HepG2 (cell line): ENCODE measurements around the gene TRIM3. TPM values are rescaled to one million over a fixed set of nuclear protein-coding genes. Genes with fewer than 3 reads are reported as not detected.

ENCODE experiments used
- ATF6 ChIP-seq: sonication (generic); formaldehyde crosslinking; conservative IDR thresholded peaks from 2 replicates; pipeline ENCODE4 v1.4.0; 2020; ENCODE audit warnings: missing genetic modification reagents
- CCDC6 ChIP-seq: sonication (generic); formaldehyde crosslinking; IDR thresholded peaks from 2 replicates; pipeline ENCODE4 v1.8.1; 2022; ENCODE audit warnings: mild to moderate bottlenecking, missing genetic modification reagents, moderate library complexity
- CREM ChIP-seq, 2 experiments: sonication (generic) in 1 of 2; formaldehyde crosslinking in 1 of 2; IDR thresholded peaks; 2 replicates each; pipeline versions ENCODE4 v1.4.0 to v1.6.1; 2016 to 2020; ENCODE audit warnings: antibody characterized with exemption in 1 of 2, mild to moderate bottlenecking in 1 of 2, missing genetic modification reagents in 1 of 2
- NFYB ChIP-seq: sonication (generic); formaldehyde crosslinking; IDR thresholded peaks from 2 replicates; pipeline ENCODE4 v1.4.0; 2020; ENCODE audit warnings: missing genetic modification reagents
- NR3C1 ChIP-seq: sonication (generic); formaldehyde crosslinking; IDR thresholded peaks from 2 replicates; pipeline ENCODE4 v1.4.0; 2020; ENCODE audit warnings: missing genetic modification reagents
- PTBP1 ChIP-seq: fragments of 200-400 bp; formaldehyde crosslinking; IDR thresholded peaks from 2 replicates; pipeline ENCODE4 v1.6.1; 2018; ENCODE audit warnings: low read length, low read depth; ENCODE audit not compliant: poor library complexity, severe bottlenecking
- ZBTB20 ChIP-seq: sonication (generic); formaldehyde crosslinking; IDR thresholded peaks from 2 replicates; pipeline ENCODE4 v1.8.1; 2023; ENCODE audit warnings: missing genetic modification reagents, low read depth, mild to moderate bottlenecking, borderline replicate concordance
- ZBTB49 ChIP-seq: sonication (generic); formaldehyde crosslinking; IDR thresholded peaks from 2 replicates; pipeline ENCODE4 v1.4.0; 2020; ENCODE audit warnings: missing genetic modification reagents, borderline replicate concordance
- ZNF556 ChIP-seq: sonication (generic); formaldehyde crosslinking; IDR thresholded peaks from 2 replicates; pipeline ENCODE4 v1.4.0; 2020; ENCODE audit warnings: mild to moderate bottlenecking, missing genetic modification reagents, borderline replicate concordance
- ZNF704 ChIP-seq: sonication (generic); formaldehyde crosslinking; IDR thresholded peaks from 2 replicates; pipeline ENCODE4 v1.8.1; 2023; ENCODE audit warnings: mild to moderate bottlenecking, inconsistent platforms, moderate library complexity, missing genetic modification reagents, borderline replicate concordance
- ZNF784 ChIP-seq: sonication (generic); formaldehyde crosslinking; IDR thresholded peaks from 2 replicates; pipeline ENCODE4 v1.5.1; 2020; ENCODE audit warnings: missing genetic modification reagents, mild to moderate bottlenecking, borderline replicate concordance
- ZXDC ChIP-seq: sonication (generic); formaldehyde crosslinking; IDR thresholded peaks from 2 replicates; pipeline ENCODE4 v1.5.0; 2020; ENCODE audit warnings: mild to moderate bottlenecking, missing genetic modification reagents
- polyA plus RNA-seq, 8 experiments: library from polyadenylated mRNA; depleted of rRNA in 3 of 8; stranded (reverse) in 7 of 8; unstranded in 1 of 8; fragments of >200 nt; fragmentation: Illumina TruSeq in 4 of 8; extraction: Trizol in 4 of 8; gene quantifications; 2 replicates each; pipeline versions ENCODE4 v1.2.1 to v1.2.3, GENCODE V29; 2011 to 2016; ENCODE audit warnings: low read depth in 4 of 8, missing spikeins in 1 of 8, mixed read lengths in 1 of 8; ENCODE audit not compliant: insufficient read depth in 1 of 8
- total RNA-seq, 5 experiments: library from RNA; depleted of rRNA; stranded (reverse); fragments of >200 nt; fragmentation: Illumina TruSeq; extraction: Trizol; gene quantifications; 2 replicates each; pipeline ENCODE4 v1.2.3, GENCODE V29; 2016; ENCODE audit warnings: low read depth in 1 of 5

Gene TRIM3
- total and polyA plus RNA-seq, 2 of the 13 experiments (the other 11 are each of a cell fraction or from before 2014, with no cell fraction given), result 3.6 to 6.3 TPM

DNA sequence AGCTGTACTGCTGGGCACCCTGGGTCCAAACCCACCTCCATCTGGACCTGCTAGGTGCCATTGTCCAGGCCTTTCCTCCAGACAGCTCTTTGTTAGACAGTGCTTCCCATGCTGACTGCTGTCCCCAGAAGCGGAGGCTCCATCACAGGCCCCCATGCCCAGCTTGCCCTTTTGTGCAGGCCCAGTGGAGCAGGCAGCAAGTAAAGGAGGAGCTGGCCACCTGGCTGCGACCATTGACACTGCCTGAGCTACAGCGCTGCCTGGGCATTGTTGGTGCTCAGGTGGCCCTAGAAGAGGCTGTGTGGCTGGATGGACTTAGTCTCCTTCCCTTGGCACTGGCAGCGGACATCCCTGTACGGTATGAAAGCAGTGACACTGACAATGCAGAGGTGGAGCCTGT lies 24.8 kb upstream of the TRIM3 start (continued):
- TF ChIP-seq ZXDC (CRISPR knock-in tag), result no peak
- TF ChIP-seq NFYB (CRISPR knock-in tag), result no peak
- TF ChIP-seq NR3C1, result no peak
- no peak for TF ChIP-seq CCDC6
- no peak for TF ChIP-seq PTBP1
- no peak for TF ChIP-seq CREM (IDR thresholded peaks at IDR 0.05)
- no peak for TF ChIP-seq CREM (CRISPR knock-in tag; IDR thresholded peaks at IDR 0.05)
- TF ChIP-seq ZNF556 (CRISPR knock-in tag), result no peak
- TF ChIP-seq ZNF784 (CRISPR knock-in tag), result no peak
- TF ChIP-seq ATF6, result no peak
- TF ChIP-seq ZBTB49 (CRISPR knock-in tag), result no peak
- no peak for TF ChIP-seq ZBTB20 (CRISPR knock-in tag)
- no peak for TF ChIP-seq ZNF704 (CRISPR knock-in tag)
